SU-DHL-6 (cell line): ENCODE data around the gene LAS1L.

Source experiments
- EZH2phosphoT487 ChIP-seq: fragments of 200-600 bp; sonication (generic), shearing (Covaris generic); conservative IDR thresholded peaks from 2 replicates; pipeline ENCODE4 v1.6.1; 2018; ENCODE audit warnings: mild to moderate bottlenecking, antibody characterized with exemption, low read length, moderate library complexity, mixed read lengths
- TF ChIP-seq, protein P1 (sequence below): fragments of 200-600 bp; sonication (generic); IDR thresholded peaks from one replicate; pipeline ENCODE4 v1.5.1; 2017; ENCODE audit warnings: antibody characterized with exemption, mild to moderate bottlenecking, low read length, moderate library complexity; ENCODE audit not compliant: insufficient read depth, poor library complexity, severe bottlenecking

DNA sequence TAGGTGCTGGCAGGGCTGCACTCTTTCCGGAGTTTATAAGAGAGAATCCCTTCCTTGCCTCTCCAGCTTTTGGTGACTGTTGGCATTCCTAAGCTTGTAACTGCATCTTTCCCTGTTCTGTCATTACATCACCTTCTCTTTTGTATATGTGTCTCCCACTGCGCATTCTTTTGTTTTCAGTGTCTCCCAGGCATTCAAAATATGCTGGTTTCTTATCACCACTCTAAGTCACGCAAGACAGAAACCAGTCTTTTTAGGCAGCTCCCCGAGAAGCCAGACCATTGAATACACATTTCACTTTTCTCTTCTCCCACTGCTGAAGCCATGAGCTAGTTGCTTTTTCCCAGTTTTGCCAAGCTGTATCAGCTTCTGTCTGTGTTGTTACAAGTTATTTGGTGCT is 71.0 kb downstream of the LAS1L start:
- TF ChIP-seq, protein P1, sequence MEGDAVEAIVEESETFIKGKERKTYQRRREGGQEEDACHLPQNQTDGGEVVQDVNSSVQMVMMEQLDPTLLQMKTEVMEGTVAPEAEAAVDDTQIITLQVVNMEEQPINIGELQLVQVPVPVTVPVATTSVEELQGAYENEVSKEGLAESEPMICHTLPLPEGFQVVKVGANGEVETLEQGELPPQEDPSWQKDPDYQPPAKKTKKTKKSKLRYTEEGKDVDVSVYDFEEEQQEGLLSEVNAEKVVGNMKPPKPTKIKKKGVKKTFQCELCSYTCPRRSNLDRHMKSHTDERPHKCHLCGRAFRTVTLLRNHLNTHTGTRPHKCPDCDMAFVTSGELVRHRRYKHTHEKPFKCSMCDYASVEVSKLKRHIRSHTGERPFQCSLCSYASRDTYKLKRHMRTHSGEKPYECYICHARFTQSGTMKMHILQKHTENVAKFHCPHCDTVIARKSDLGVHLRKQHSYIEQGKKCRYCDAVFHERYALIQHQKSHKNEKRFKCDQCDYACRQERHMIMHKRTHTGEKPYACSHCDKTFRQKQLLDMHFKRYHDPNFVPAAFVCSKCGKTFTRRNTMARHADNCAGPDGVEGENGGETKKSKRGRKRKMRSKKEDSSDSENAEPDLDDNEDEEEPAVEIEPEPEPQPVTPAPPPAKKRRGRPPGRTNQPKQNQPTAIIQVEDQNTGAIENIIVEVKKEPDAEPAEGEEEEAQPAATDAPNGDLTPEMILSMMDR: no peak
- no peak for TF ChIP-seq EZH2phosphoT487
